Measurements from ENCODE around the gene ASPSCR1.
A peak's percentile ranks its signal among the peaks of the same experiment; 100 is the strongest.

ASPSCR1 gene

GRCh38 chr17:82033359-82034085, 56.1 kb downstream of the ASPSCR1 start:
- no peak for DNase-seq (ENCODE audit: low read depth)
- TF ChIP-seq, protein P1, sequence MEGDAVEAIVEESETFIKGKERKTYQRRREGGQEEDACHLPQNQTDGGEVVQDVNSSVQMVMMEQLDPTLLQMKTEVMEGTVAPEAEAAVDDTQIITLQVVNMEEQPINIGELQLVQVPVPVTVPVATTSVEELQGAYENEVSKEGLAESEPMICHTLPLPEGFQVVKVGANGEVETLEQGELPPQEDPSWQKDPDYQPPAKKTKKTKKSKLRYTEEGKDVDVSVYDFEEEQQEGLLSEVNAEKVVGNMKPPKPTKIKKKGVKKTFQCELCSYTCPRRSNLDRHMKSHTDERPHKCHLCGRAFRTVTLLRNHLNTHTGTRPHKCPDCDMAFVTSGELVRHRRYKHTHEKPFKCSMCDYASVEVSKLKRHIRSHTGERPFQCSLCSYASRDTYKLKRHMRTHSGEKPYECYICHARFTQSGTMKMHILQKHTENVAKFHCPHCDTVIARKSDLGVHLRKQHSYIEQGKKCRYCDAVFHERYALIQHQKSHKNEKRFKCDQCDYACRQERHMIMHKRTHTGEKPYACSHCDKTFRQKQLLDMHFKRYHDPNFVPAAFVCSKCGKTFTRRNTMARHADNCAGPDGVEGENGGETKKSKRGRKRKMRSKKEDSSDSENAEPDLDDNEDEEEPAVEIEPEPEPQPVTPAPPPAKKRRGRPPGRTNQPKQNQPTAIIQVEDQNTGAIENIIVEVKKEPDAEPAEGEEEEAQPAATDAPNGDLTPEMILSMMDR (conservative IDR thresholded peaks at IDR 0.05; ENCODE audit: control insufficient read depth, insufficient read depth, low read depth, low read length), result no peak
- H3K4me3 ChIP-seq (ENCODE audit: control insufficient read depth, low read depth, low read length), result no peak overlapping the region

DNA sequence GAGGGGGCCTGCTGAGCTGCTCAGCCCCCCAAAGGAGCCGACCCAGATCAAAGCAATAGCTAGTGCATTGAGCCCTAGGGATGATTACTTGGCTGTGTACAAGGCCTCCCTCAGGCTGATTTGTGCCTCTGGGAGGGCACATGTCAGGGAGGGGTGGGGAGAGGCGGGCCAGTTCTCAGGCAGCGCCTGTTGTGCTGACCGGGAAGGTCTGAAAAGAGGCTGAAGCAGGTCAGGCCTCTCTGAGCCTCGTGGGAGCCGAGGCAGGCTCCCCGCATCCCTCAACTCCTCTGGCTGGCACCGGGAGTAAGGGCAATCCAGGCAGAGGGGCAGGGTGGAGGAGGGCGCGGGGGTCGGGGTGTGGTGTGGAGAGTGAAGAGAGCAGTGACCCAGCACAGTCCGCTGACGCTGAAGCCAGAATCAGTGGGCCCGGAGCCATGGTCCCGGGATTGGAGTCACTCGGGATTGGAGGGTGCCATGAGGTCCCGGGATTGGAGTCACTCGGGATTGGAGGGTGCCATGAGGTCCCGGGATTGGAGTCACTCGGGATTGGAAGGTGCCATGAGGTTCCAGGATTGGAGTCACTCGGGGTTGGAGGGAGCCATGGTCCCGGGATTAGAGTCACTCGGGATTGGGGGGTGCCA, 57.1 kb downstream of the ASPSCR1 start:
- H3K4me3 ChIP-seq (ENCODE audit: control insufficient read depth, low read depth, low read length), result no peak overlapping the region
- no peak for DNase-seq (ENCODE audit: low read depth)
- TF ChIP-seq, protein P1 (conservative IDR thresholded peaks at IDR 0.05; ENCODE audit: control insufficient read depth, insufficient read depth, low read depth, low read length), result no peak

- TF ChIP-seq, protein P1 (conservative IDR thresholded peaks at IDR 0.05; ENCODE audit: control insufficient read depth, insufficient read depth, low read depth, low read length), result no peak
- H3K4me3 ChIP-seq (ENCODE audit: control insufficient read depth, low read depth, low read length), result no peak overlapping the region
- no peak for DNase-seq (ENCODE audit: low read depth)
These were observed 58.1 kb downstream of the ASPSCR1 start for GRCh38 chr17:82035488-82035887.

GRCh38 chr17:82035956-82036633, 58.7 kb downstream of the ASPSCR1 start:
- DNase-seq (ENCODE audit: low read depth), result no peak
- TF ChIP-seq, protein P1 (conservative IDR thresholded peaks at IDR 0.05; ENCODE audit: control insufficient read depth, insufficient read depth, low read depth, low read length), result no peak
- no peak overlapping the region for H3K4me3 ChIP-seq (ENCODE audit: control insufficient read depth, low read depth, low read length)

GRCh38 chr17:82036634-82037091, 59.2 kb downstream of the ASPSCR1 start:
- no peak for DNase-seq (ENCODE audit: low read depth)
- TF ChIP-seq, protein P1 (conservative IDR thresholded peaks at IDR 0.05; ENCODE audit: control insufficient read depth, insufficient read depth, low read depth, low read length), result no peak
- H3K4me3 ChIP-seq (ENCODE audit: control insufficient read depth, low read depth, low read length), result peak overlapping the region; percentile 70

GRCh38 chr17:82037092-82037888, 59.9 kb downstream of the ASPSCR1 start, which contains the start of gene DCXR:
DCXR (minus strand) TSS chr17:82037697; CDS start chr17:82037682, 15 bp downstream.
- peak within 1 kb of the TSS; percentile 70 for H3K4me3 ChIP-seq (ENCODE audit: control insufficient read depth, low read depth, low read length)
- TF ChIP-seq, protein P1 (conservative IDR thresholded peaks at IDR 0.05; ENCODE audit: control insufficient read depth, insufficient read depth, low read depth, low read length), result no peak
- DNase-seq (ENCODE audit: low read depth), result peak; percentile 90
